HG03139 (cell line): ENCODE data around the gene PAK2.
"Not testable (repeated sequence)": the region's sequence is repeated elsewhere in the genome, so short reads cannot be mapped to it uniquely, and the experiment has no call there.

ENCODE experiments used
- ATAC-seq: cut with Tn5 transposase; IDR thresholded peaks from one replicate; pipeline ENCODE4 v1.9.1; 2021; ENCODE audit not compliant: unreplicated experiment

The PAK2 gene

DNA sequence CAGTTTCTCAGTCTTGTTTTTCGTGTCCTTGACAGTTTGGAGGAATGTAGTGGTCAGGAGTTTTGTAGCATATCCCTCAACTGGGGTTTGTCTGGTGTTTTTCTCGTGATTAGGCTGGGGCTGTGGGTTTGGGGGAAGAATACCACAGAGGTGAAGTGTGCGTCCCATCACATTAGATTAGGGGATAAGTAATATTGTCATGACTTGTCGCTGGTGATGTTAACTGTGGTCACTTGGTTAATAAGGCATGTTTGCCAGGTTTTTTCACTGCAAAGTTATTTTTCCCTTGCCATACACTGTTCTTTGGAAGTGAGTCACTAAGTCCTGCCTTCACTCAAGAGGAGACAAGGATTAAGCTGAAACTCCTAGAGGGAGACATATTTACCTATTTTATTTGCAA is 39.1 kb downstream of the PAK2 start:
- no peak for ATAC-seq

DNA sequence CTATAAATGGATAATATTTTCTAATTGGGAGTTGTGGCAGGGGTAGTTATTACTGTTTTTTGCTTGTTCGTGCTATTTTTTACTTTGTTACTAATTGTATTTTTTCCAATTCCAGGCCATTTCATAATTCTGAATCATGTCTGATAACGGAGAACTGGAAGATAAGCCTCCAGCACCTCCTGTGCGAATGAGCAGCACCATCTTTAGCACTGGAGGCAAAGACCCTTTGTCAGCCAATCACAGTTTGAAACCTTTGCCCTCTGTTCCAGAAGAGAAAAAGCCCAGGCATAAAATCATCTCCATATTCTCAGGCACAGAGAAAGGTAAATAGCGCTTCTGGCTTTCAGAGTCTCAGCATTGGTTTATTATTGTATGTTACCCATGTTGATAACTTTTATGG is 42.9 kb downstream of the PAK2 start:
- no peak for ATAC-seq

DNA sequence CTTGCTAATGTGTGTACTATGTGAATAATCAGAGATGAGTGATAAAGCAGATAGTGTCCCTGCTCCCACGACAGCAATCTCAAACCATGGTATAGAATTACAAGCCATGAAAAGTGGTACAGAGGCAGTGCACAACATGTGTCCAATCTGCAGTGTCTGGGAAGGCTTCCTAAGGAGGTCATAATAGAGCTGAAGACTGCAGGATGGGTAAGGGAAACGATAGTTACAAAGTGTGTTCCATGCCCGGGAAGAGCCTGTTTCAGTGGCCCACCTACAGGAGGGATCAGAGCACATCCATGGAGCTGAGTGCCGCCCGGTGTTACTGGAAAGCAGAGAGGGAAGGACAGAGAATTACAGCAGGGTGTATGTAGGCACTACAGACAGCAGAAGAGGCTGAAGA is 48.9 kb downstream of the PAK2 start:
- ATAC-seq: no peak

DNA sequence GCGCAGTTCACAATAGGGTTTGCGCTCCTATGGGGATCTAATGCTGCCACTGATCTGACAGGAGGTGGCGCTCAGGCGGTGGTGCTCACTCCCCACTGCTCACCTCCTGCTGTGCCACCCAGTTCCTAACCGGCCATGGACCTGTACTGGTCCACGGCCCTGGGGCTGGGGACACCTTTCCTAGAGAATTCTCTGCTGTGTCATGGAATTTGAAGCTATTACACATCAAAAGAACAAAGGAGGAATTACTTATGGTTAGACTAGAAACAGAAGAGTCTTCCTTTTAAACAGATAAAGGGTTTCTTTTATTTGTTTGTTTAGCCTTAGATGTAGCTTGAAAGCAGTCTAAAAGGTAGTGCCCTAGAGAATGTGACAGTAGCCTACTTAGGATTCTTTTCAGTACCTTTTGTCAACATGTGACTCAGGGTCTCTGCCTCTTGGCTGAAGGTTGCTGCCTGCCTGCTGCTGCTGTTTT is 50.3 kb downstream of the PAK2 start:
- no peak for ATAC-seq

DNA sequence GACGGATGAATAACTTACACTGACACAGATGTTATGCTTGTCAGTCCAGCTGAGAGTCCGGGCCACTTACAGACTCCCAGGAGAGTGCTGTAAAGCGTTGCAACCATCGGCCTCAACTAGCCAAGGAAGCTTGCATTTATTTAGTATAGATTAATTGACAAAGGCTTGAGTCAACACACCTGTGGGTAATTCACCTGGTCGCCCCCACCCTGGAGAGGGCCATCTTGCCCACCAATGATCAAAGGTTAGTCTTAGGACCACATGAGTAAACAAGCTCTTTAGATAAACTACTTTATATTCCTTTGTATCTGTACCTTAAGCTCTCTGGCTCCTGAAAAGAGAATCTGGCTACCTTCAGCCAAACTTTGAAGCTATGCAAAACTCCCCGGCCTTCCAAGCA is 51.0 kb downstream of the PAK2 start:
- no peak for ATAC-seq

DNA sequence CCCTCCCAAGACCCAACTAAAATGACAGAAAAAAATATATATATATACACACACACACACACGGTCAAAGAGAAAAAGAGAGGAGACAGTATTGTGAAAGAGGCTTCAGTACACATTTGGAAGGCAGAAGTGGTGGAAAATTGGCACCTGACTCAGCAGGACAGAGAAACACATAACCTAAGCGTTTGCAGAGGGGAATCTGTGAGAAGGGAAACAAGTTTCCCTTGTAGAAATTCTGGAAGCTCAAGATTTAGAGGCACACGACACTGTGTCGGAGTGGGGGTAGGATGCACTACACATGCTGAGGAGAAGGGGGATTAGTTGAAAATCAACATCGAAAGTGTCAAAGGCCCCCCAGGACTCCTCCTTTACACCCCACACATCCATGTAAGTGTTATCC is 53.1 kb downstream of the PAK2 start:
- ATAC-seq: no peak

DNA sequence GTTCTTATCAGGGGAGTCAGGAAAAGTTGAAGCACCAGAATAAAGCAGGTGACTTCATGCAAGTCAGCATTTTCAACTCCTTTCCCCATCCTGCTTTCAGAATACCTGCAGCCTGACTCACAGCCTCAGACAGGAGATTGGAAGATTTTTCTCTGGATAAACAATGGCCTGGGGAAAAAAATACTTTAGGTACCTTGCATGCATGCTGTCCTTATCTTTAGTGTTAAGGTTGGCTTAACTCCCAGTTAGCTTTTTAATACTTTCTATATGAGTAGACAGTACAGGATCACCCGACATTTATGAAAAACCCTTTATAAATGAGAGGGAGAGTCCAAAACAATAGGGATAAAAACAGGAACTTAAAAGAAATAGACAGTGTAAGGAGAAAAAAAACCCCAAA is 53.6 kb downstream of the PAK2 start:
- no peak for ATAC-seq

DNA sequence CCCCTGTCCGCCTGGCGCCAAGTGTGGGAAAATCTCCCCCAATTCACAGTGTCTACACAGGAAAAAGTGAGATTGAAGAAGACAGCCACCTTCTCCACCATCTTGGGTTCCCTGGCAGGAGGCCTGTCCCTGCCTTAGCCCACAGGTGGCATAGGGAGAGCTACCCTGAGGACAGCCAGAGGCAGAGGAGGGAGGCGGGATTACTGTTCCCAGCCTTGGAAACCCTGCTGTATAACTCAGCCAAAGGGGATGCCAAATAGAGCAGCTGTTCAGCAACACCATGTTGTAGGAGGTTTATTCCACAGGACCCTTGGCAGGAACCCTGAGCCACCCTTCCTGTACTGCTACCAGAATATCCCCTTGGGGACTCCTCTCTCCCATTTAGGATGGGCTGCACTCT is 54.8 kb downstream of the PAK2 start:
- no peak for ATAC-seq

DNA sequence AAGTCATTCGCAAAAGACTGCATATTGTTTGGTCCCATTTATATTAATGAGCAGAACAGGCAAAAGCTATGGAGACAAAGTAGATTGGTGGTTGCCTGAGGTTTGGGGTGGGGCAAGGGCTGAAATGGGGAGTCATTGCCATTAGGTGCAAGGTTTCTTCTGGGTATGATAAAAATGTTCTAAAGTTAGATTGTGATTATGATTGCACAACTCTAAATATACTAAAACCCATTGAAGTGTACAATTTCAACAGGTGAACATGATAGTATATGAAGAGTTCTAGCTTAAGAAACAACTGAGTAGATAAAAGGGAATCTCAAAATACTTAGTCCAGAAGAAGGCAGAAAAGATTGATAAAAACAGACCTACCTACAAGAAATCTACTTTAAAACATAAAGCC is 56.7 kb downstream of the PAK2 start:
- ATAC-seq: no peak

DNA sequence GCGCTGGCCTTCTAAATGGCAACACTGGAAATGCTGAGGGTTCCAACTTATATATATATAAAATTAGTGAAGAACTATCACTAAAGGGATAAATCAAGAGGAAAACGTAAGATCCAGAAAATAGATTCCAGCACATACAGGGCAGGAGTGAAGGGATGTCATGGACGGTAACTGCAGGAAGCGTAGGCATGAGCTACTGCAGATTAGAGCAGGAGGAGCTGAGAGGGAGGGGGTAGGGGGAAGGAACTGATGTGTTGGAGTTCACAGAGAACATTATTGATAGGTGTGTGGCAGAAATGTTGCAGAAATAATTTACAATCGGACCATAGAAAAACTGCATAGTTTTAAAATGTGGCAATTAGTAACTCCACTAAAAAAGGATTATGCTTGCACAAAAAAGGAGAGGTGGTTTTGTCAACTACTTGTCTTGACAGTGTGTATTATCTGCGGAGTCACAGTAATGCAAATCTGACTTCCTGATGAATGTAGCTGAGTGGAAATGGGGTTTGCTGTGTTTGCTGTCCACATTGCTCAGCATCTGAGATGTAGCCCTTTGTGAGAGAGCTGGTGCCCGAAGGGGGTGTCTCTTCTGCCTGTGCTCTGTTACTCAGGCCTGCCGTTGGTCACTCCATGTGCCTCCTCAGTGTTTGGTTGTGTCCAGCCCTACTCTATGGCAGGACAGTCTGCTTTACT is 61.2 kb downstream of the PAK2 start:
- no peak for ATAC-seq

DNA sequence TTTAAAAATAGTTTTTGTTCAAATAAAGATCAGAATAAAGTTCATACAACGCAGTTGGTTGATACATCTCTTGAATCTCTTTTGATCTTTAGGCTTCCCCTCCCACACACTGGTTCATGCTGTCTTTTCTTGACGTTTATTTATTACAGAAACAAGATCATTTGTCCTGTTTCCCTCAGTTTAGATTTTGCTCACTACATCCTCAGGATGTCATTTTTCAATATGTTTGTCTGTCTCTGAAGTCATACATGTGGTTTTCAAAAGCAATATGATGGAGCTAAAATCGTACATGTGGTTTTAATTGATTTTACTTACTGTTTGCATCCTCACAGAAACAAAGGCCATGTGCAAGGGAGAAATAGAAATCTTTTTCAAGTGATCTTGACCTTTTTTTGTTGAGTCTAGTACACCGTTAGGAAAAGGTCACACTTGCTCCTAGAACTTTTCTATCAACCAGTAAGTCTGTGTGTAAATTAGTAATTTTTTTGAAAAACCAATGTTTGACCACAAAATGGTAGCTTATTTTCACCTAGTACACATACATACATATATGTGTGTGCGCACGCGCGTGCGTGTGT is 64.3 kb downstream of the PAK2 start:
- no peak for ATAC-seq

DNA sequence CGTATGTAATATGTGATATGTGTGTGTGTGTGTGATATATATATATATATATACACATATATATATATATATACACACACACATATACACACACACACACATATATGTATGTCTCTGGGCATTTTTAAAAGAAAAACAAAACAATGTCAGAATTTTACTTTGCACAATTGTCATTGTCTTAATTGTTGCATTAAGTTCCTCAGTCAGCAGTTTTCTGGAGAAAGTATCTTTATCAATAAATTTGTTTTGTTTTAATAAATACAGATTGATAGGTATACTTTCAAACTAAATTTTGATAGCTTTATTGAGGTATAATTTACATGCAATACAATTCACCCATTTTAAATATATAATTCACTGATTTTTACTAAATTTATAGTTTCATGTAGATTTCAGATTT is 65.1 kb downstream of the PAK2 start:
- no peak for ATAC-seq

DNA sequence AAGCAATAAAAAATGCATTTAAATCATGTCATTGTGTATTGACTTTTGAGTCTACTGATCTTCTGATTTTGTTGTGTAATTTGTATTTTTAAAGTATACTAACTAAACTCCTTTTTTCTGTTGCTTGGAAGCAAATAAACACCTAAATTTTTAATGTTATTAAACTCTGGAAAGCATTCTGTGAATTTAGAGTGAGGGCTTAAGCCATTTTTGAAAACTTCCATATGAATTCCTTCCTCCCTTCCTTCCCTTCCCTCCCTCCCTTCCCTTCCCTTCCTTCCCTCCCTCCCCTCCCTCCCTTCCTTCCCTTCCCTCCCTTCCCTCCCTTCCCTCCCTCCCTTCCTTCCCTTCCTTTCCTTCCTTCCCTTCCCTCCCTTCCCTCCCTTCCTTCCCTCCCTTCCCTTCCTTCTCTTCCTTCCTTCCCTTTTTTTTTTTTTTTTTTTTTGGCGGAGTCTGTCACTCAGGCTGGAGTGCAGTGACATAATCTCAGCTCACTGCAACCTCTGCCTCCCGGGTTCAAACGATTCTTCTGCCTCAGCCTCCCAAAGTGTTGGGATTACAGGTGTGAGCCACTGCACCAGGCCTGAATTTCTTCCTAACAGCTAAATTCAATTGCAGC is 71.4 kb downstream of the PAK2 start:
- ATAC-seq: no peak

DNA sequence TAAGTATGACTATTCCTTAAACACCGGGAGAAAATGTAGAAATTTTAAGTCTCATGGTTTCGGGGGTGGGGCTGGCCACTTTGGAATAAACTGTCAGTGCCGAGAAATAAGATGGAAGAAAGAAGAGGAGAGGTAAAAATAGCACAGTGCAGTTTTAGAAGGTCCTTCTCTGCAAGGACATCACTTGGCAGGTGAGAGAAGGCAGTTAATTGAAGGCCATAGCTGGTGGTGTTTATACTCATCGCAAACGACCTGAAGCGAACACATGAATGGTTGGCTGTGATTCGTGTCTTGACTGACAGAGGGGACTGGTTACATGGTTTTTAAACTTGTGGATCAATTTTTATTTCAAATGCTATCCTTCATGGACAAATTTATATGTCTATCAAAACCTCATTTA is 73.2 kb downstream of the PAK2 start:
- ATAC-seq: no peak

DNA sequence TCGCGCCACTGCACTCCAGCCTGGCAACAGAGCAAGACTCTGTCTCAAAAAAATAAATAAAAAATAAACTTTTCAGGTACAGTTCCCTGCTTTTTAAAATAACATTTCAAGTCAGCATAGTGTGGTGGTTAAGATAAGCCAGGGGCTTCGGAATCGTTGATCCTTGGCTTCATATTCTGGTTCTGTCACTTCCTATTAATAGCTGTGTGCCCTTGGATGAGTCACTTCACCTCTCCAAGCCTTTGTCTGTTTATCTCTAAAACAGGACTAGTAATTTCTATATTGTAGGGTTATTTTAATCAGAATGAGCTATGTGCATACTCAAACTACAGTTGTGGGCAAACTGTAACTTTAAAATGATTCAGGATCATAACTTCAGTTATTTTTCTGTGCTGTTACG is 74.2 kb downstream of the PAK2 start:
- ATAC-seq: no peak

DNA sequence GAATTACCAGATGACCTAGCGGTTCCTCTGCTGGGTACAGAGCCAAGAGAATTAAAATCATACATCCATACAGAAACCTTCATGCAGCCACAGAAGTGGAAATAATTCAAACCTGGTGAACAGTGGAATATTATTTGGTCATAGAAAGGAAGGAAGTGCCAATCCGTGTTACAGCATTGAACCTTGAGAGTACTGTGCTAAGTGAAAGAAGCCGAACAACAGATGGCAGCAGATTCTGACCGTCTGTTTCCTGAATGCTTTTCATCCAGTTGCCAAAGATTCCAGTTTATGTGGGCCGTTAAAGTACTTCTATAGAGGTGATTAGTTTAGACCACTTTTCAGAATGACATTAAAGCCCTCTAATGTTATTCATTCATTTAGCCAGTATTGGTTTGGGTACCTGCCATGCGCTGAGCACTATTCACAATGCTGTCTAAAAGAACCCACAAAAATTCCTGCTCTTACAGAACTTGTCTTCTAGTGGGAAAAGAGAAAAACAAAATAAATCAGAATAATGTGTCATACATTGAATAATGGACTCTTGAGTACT is 82.2 kb downstream of the PAK2 start:
- ATAC-seq: no peak

DNA sequence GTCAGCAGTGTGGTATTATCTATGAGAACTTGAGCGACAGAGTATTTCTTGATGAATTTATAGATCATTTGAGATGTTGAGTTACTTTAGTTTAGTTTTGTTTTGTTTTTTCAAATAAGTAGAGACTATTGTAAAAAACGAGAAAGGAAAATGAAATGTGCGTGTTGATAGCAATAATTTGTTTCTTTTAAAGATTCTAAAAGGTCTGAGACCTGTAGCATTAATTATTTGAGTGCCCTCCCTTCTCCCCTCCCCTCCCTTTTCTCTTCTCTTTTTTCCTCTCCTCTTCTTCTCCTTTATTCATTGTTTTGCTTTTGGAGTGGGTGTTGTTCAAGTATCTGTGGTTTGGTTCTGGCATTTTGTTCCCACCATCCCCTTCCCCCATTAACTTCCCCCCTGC is 90.0 kb downstream of the PAK2 start:
- ATAC-seq: not testable (repeated sequence)

DNA sequence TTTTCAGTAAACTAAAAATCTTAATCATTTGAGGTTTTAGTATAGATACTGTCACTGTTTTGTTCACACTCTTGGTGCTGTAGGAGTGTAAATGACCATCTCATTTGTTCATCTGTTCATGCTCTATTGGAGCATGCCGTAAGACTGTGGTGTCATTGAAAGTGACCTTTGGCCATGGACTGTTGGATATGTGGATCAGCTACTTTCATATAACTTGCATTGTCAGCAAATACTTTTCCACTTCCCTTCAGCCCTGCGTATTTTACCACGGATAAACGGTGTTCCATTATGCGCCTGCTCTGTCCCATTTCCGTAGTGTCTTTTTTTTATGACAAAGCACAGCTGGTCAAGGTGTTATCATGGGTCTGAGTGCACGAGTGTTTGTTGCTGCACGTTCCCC is 95.4 kb downstream of the PAK2 start:
- no peak for ATAC-seq

DNA sequence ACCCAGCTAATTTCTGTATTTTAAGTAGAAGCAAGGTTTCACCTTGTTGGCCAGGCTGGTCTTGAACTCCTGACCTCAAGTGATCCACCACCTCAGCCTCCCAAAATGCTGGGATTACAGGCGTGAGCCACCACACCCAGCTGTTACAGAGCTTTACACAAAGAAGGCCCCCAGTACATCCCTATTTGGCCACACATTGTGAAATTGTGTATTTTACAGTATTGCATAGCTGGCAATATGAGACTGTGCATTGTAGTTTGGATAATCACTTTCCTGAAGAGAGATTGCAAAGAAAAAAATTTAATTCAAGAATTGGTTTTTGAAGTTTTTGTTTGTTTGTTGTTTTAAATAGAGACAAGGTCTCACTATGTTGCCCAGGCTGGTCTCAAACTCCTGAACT is 97.0 kb downstream of the PAK2 start:
- not testable (repeated sequence) for ATAC-seq

DNA sequence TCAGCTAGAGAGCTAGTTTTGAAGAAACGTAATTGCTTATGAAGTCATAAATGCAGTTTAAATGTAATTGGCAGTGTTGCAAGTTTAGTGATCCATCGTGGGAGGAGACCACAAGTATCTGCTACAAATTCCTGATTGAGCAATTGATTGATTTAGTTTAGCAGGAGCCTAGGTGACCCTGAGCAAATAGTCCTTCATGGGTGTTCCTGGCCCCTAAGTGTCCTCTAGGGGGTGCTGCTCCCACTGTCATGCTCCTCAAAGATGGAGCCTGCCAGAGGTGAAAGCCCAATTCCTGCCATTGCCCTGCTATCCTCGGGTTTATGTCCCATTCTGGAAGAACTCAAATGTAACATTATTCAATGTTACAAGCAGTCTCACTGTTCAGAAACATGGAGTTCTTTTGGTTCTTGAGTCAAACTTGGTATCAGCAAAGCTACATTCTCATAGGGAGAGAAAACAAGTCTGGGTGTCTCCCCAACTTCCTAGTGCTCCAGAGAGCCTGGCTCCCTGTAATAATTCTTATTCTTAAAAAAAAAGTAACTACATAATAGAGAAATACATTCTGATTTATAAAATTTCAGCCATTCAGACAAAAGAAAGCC is 98.3 kb downstream of the PAK2 start:
- ATAC-seq: peak; percentile 58

DNA sequence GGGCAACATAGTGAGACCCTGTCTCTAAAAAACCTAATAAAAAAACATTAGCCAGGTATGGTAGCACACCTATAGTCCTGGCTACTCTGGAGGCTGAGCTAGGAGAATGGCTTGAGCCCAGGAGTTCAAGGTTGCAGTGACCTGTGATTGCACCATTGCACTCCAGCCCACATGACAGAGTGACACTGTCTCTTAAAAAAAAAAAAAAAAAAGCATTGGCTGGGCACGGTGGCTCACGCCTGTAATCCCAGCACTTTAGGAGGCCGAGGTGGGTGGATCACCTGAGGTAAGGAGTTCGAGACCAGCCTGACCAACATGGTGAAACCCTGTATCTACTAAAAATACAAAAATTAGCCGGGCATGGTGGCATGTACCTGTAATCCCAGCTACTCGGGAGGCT is 99.7 kb downstream of the PAK2 start:
- ATAC-seq: not testable (repeated sequence)
